HEK293 (cell line): ENCODE measurements around the gene RAB8A.
A peak's percentile ranks its signal among the peaks of the same experiment; 100 is the strongest.

ENCODE experiments used
- GFI1B ChIP-seq: fragments of 450-650 bp; formaldehyde crosslinking; IDR thresholded peaks from 2 replicates; pipeline ENCODE4 v1.5.1; 2016; ENCODE audit warnings: missing biosample characterization, missing genetic modification characterization
- HOXA7 ChIP-seq: sonication (generic); formaldehyde crosslinking; IDR thresholded peaks from 2 replicates; pipeline ENCODE4 v1.8.1; 2022; ENCODE audit warnings: missing genetic modification reagents, borderline replicate concordance
- INSM2 ChIP-seq: fragments of 450-650 bp; formaldehyde crosslinking; IDR thresholded peaks from 2 replicates; pipeline ENCODE4 v1.5.1; 2016; ENCODE audit warnings: missing biosample characterization, missing genetic modification characterization
- KLF1 ChIP-seq: fragments of 450-650 bp; formaldehyde crosslinking; IDR thresholded peaks from 2 replicates; pipeline ENCODE4 v1.5.1; 2016; ENCODE audit warnings: missing biosample characterization, missing genetic modification characterization
- KLF17 ChIP-seq: fragments of 450-650 bp; formaldehyde crosslinking; IDR thresholded peaks from 2 replicates; pipeline ENCODE4 v1.5.1; 2016; ENCODE audit warnings: missing biosample characterization, missing genetic modification characterization
- KLF7 ChIP-seq: fragments of 450-650 bp; formaldehyde crosslinking; IDR thresholded peaks from 2 replicates; pipeline ENCODE4 v1.5.1; 2016; ENCODE audit warnings: missing biosample characterization, missing genetic modification characterization, borderline replicate concordance
- KLF8 ChIP-seq: fragments of 450-650 bp; formaldehyde crosslinking; IDR thresholded peaks from 2 replicates; pipeline ENCODE4 v1.5.1; 2016; ENCODE audit warnings: missing biosample characterization, missing genetic modification characterization
- PATZ1 ChIP-seq: fragments of 450-650 bp; formaldehyde crosslinking; IDR thresholded peaks from 2 replicates; pipeline ENCODE4 v1.5.1; 2016; ENCODE audit warnings: missing biosample characterization, missing genetic modification characterization
- PRDM10 ChIP-seq: fragments of 450-650 bp; formaldehyde crosslinking; IDR thresholded peaks from 2 replicates; pipeline ENCODE4 v1.5.1; 2016; ENCODE audit warnings: missing biosample characterization, missing genetic modification characterization
- TSHZ1 ChIP-seq: fragments of 450-650 bp; formaldehyde crosslinking; IDR thresholded peaks from 2 replicates; pipeline ENCODE4 v1.5.1; 2016; ENCODE audit warnings: missing biosample characterization, missing genetic modification characterization, borderline replicate concordance
- ZBTB48 ChIP-seq: fragments of 450-650 bp; formaldehyde crosslinking; IDR thresholded peaks from 2 replicates; pipeline ENCODE4 v1.5.1; 2016; ENCODE audit warnings: missing biosample characterization, missing genetic modification characterization
- ZFP37 ChIP-seq: fragments of 450-650 bp; formaldehyde crosslinking; IDR thresholded peaks from 2 replicates; pipeline ENCODE4 v1.5.1; 2016; ENCODE audit warnings: missing biosample characterization, missing genetic modification characterization
- ZNF114 ChIP-seq: fragments of 450-650 bp; formaldehyde crosslinking; IDR thresholded peaks from 2 replicates; pipeline ENCODE4 v1.5.0; 2017; ENCODE audit warnings: missing biosample characterization, missing genetic modification characterization
- ZNF175 ChIP-seq: fragments of 450-650 bp; formaldehyde crosslinking; IDR thresholded peaks from 2 replicates; pipeline ENCODE4 v1.5.1; 2016; ENCODE audit warnings: missing biosample characterization, missing genetic modification characterization
- ZNF18 ChIP-seq: fragments of 450-650 bp; formaldehyde crosslinking; IDR thresholded peaks from 2 replicates; pipeline ENCODE4 v1.5.1; 2016; ENCODE audit warnings: missing biosample characterization, missing genetic modification characterization
- ZNF184 ChIP-seq: fragments of 450-650 bp; IDR thresholded peaks from 2 replicates; pipeline ENCODE4 v1.5.1; 2018; ENCODE audit warnings: missing biosample characterization, mild to moderate bottlenecking, missing genetic modification characterization
- ZNF24 ChIP-seq: fragments of 450-650 bp; formaldehyde crosslinking; IDR thresholded peaks from 2 replicates; pipeline ENCODE4 v1.5.1; 2016; ENCODE audit warnings: missing biosample characterization, missing genetic modification characterization
- ZNF324 ChIP-seq: fragments of 450-650 bp; formaldehyde crosslinking; IDR thresholded peaks from 2 replicates; pipeline ENCODE4 v1.5.1; 2016; ENCODE audit warnings: missing biosample characterization, missing genetic modification characterization
- ZNF366 ChIP-seq: fragments of 450-650 bp; formaldehyde crosslinking; conservative IDR thresholded peaks from 2 replicates; pipeline ENCODE4 v1.5.1; 2016; ENCODE audit warnings: missing biosample characterization, missing genetic modification characterization
- ZNF600 ChIP-seq: fragments of 450-650 bp; formaldehyde crosslinking; IDR thresholded peaks from 2 replicates; pipeline ENCODE4 v1.5.1; 2016; ENCODE audit warnings: missing biosample characterization, missing genetic modification characterization
- ZNF623 ChIP-seq: fragments of 450-650 bp; formaldehyde crosslinking; IDR thresholded peaks from 2 replicates; pipeline ENCODE4 v1.5.1; 2016; ENCODE audit warnings: missing biosample characterization, missing genetic modification characterization
- ZNF629 ChIP-seq: fragments of 450-650 bp; formaldehyde crosslinking; IDR thresholded peaks from 2 replicates; pipeline ENCODE4 v1.5.1; 2017; ENCODE audit warnings: missing biosample characterization, missing genetic modification characterization
- ZNF768 ChIP-seq: fragments of 450-650 bp; formaldehyde crosslinking; IDR thresholded peaks from 2 replicates; pipeline ENCODE4 v1.5.1; 2018; ENCODE audit warnings: missing biosample characterization, mild to moderate bottlenecking, missing genetic modification characterization

RAB8A gene

GRCh38 chr19:16160943-16161560, 49.4 kb downstream of the RAB8A start (continued):
- TF ChIP-seq ZBTB48 (tag by site-specific recombination) (0 out of 2 replicates have a peak, but pooled peaks have one; percentile 17), TSHZ1 (tag by site-specific recombination) (0 out of 2 replicates have a peak, but pooled peaks have one; percentile 13), ZNF629 (tag by site-specific recombination) (peak; percentile 45; the same call in 1 of the 2 replicates), GFI1B (no peak), ZNF600 (tag by site-specific recombination) (0 out of 2 replicates have a peak, but pooled peaks have one; percentile 17), KLF7 (no peak), ZNF114 (no peak), ZNF18 (tag by site-specific recombination) (no peak), ZNF24 (tag by site-specific recombination) (peak; percentile 66; the same call in 1 of the 2 replicates), PATZ1 (tag by site-specific recombination) (0 out of 2 replicates have a peak, but pooled peaks have one; percentile 20), ZNF623 (tag by site-specific recombination) (no peak), ZNF324 (tag by site-specific recombination) (0 out of 2 replicates have a peak, but pooled peaks have one; percentile 15), ZNF184 (tag by site-specific recombination) (0 out of 2 replicates have a peak, but pooled peaks have one; percentile 18), KLF1 (tag by site-specific recombination) (peak; percentile 22; the same call in 1 of the 2 replicates), KLF17 (tag by site-specific recombination) (peak; percentile 92), ZNF175 (no peak), KLF8 (tag by site-specific recombination) (0 out of 2 replicates have a peak, but pooled peaks have one; percentile 33), HOXA7 (no peak), PRDM10 (peak; percentile 74), INSM2 (tag by site-specific recombination) (no peak), ZNF768 (tag by site-specific recombination) (peak; percentile 97), ZFP37 (tag by site-specific recombination) (0 out of 2 replicates have a peak, but pooled peaks have one; percentile 33), ZNF366 (tag by site-specific recombination) (0 out of 2 replicates have a peak, but pooled peaks have one; percentile 17)
